GM12878 (cell line): Measurements from ENCODE around the gene TRIM46. TPM values are rescaled to one million over a fixed set of nuclear protein-coding genes. Genes with fewer than 3 reads are reported as not detected.

Source experiments
- FOS ChIP-seq: IDR thresholded peaks from 3 replicates; pipeline ENCODE4 v1.6.1; 2011; ENCODE audit warnings: borderline replicate concordance; ENCODE audit not compliant: insufficient read length; ENCODE audit errors: extremely low read depth
- HDAC2 ChIP-seq: fragments of 200-600 bp; sonication (generic); IDR thresholded peaks from 2 replicates; pipeline ENCODE4 v1.6.1; 2017
- IKZF1 ChIP-seq: fragments of 450-650 bp; conservative IDR thresholded peaks from 2 replicates; pipeline ENCODE4 v1.6.1; 2017; ENCODE audit warnings: antibody characterized with exemption, mild to moderate bottlenecking
- MLLT1 ChIP-seq: fragments of 450-650 bp; IDR thresholded peaks from 2 replicates; pipeline ENCODE4 v1.6.1; 2016; ENCODE audit warnings: mild to moderate bottlenecking
- TAF1 ChIP-seq: IDR thresholded peaks from 2 replicates; pipeline ENCODE4 v1.6.1; 2011; ENCODE audit warnings: mild to moderate bottlenecking, low read depth, low read length, borderline replicate concordance
- USF1 ChIP-seq: IDR thresholded peaks from 2 replicates; pipeline ENCODE4 v1.6.1; 2011; ENCODE audit warnings: borderline replicate concordance, low read depth, mild to moderate bottlenecking, moderate library complexity, mixed read lengths, low read length; ENCODE audit not compliant: insufficient read depth; ENCODE audit errors: extremely low read length
- ZNF592 ChIP-seq: fragments of 450-650 bp; IDR thresholded peaks from 2 replicates; pipeline ENCODE4 v1.6.1; 2017; ENCODE audit warnings: mild to moderate bottlenecking, moderate library complexity
- polyA plus RNA-seq, 11 experiments: library from polyadenylated mRNA; depleted of rRNA in 4 of 11; unstranded in 6 of 11; stranded (reverse) in 5 of 11; fragments of >200 nt; fragmentation: Nextera tagmentation in 4 of 11; fragmentation: Illumina TruSeq in 1 of 11; extraction: Ambion mirVana in 4 of 11; extraction: Trizol in 1 of 11; gene quantifications; 1 replicate in 1 of 11; 2 replicates in 10 of 11; pipeline versions ENCODE4 v1.2.1 to v1.2.3, GENCODE V29; 2011 to 2016; ENCODE audit warnings: inconsistent platforms in 2 of 11, missing spikeins in 2 of 11, low read depth in 1 of 11
- total RNA-seq, 4 experiments: library from RNA; depleted of rRNA in 3 of 4; stranded (reverse); fragments of >200 nt in 3 of 4; fragmentation: Illumina TruSeq in 1 of 4; extraction: Trizol in 1 of 4; gene quantifications; 2 replicates each; pipeline versions ENCODE4 v1.2.1 to v1.2.3, GENCODE V29; 2013 to 2021

The TRIM46 gene
- total and polyA plus RNA-seq, 10 of the 15 experiments (the other 5 are each of a cell fraction or from before 2014, with no cell fraction given), result 0.08 to 3.1 (median 0.97) TPM

- TF ChIP-seq ZNF592 (no peak), USF1 (no peak), FOS (no peak), IKZF1 (no peak), MLLT1 (no peak), TAF1 (no peak), HDAC2 (no peak)
- TF ChIP-seq, all 136 proteins: peak for 2
These were observed 4.9 kb downstream of the TRIM46 start (continued) for GRCh38 chr1:155178441-155179111.
